ENCODE data around the gene OSBPL1A. TPM values are rescaled to one million over a fixed set of nuclear protein-coding genes. Genes with fewer than 3 reads are reported as not detected.

Gene OSBPL1A
- total and polyA plus RNA-seq, 3 donors from 2014 or later = 32.0 to 45.0 (median 43.8) TPM

GRCh38 chr18:24436939-24437338 is 39.3 kb upstream of the OSBPL1A start:
- no peak for DNase-seq
- WGBS, 2 donors = 71 to 81% methylated on average over 1 of the region's 1 CpG
- no peaks in the 10 kb centered on the region for H3K36me3 ChIP-seq (ENCODE audit: low read depth, missing control alignments)

DNA sequence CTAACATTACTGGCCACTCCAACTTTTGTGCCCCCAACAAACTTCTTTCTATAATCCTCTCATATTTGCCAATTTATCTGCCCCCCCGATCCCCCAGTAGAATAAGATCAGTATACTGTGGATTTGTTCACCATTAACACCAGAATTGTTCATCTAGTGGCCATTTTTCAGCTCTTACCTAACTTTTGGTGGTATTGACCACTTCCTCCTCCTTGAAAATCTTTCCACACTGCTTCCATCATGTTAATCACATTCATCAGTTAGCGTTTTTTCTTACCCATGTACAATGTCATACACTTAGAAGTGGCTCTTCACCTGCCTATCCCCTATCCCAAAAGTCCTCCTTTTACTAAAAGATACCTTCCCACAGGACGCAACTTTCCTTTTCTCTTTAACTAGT is 35.0 kb upstream of the OSBPL1A start:
- H3K4me3 ChIP-seq = no peak overlapping the region
- TF ChIP-seq POLR2A (IDR thresholded peaks at IDR 0.05) (no peak), CTCF (IDR thresholded peaks at IDR 0.05) (no peak)
- DNase-seq = no peak
- intact Hi-C loops (cut with DNase I; ENCODE audit: low total_unique reads) = no loop called here
- WGBS, 2 donors = 95 to 98% methylated on average over 3 of the region's 3 CpGs
- H3K27ac ChIP-seq = no peak overlapping the region
- H3K36me3 ChIP-seq (ENCODE audit: low read depth, missing control alignments) = no peaks in the 10 kb centered on the region
- H3K4me1 ChIP-seq = peaks cover 4% of the 10 kb centered on the region
- H3K27me3 ChIP-seq = no peaks in the 10 kb centered on the region
- no peaks in the 10 kb centered on the region for H3K9me3 ChIP-seq

More at GRCh38 chr18:24436939-24437338, 39.3 kb upstream of the OSBPL1A start:
- H3K27ac ChIP-seq = no peak overlapping the region
- intact Hi-C loops (cut with DNase I; ENCODE audit: low total_unique reads) = no loop called here
- H3K4me1 ChIP-seq = no peaks in the 10 kb centered on the region
- no peaks in the 10 kb centered on the region for H3K9me3 ChIP-seq
- TF ChIP-seq CTCF (IDR thresholded peaks at IDR 0.05) = no peak
- no peak for TF ChIP-seq POLR2A (IDR thresholded peaks at IDR 0.05)
- no peaks in the 10 kb centered on the region for H3K27me3 ChIP-seq
- no peak overlapping the region for H3K4me3 ChIP-seq

- DNase-seq = no peak
- Histone ChIP-seq H3K4me3 (no peak overlapping the region), H3K36me3 (ENCODE audit: low read depth, missing control alignments) (no peaks in the 10 kb centered on the region), H3K27ac (no peak overlapping the region), H3K4me1 (peaks cover 10% of the 10 kb centered on the region), H3K9me3 (no peaks in the 10 kb centered on the region), H3K27me3 (no peaks in the 10 kb centered on the region)
- WGBS, 2 donors = 85% methylated on average over 4 of the region's 4 CpGs
- intact Hi-C loops (cut with DNase I; ENCODE audit: low total_unique reads) = no loop called here
- TF ChIP-seq CTCF (IDR thresholded peaks at IDR 0.05) = no peak
- no peak for TF ChIP-seq POLR2A (IDR thresholded peaks at IDR 0.05)
Measured at GRCh38 chr18:24429188-24429587, 31.6 kb upstream of the OSBPL1A start.

- DNase-seq = no peak
Measured at GRCh38 chr18:24428709-24429108, 31.1 kb upstream of the OSBPL1A start.

More at GRCh38 chr18:24428709-24429108, 31.1 kb upstream of the OSBPL1A start:
- intact Hi-C loops (cut with DNase I; ENCODE audit: low total_unique reads) = no loop called here
- Histone ChIP-seq H3K36me3 (ENCODE audit: low read depth, missing control alignments) (no peaks in the 10 kb centered on the region), H3K9me3 (no peaks in the 10 kb centered on the region), H3K4me3 (no peak overlapping the region), H3K27ac (no peak overlapping the region), H3K27me3 (no peaks in the 10 kb centered on the region), H3K4me1 (peaks cover 10% of the 10 kb centered on the region)
- no peak for TF ChIP-seq POLR2A (IDR thresholded peaks at IDR 0.05)
- TF ChIP-seq CTCF (IDR thresholded peaks at IDR 0.05) = no peak
- 75 to 78% methylated on average over 3 of the region's 3 CpGs for WGBS, 2 donors
